ENCODE results near the gene SORCS2.

- TF ChIP-seq YY1 (IDR thresholded peaks at IDR 0.05; ENCODE audit: insufficient read depth, insufficient read length) (no peak), SUZ12 (IDR thresholded peaks at IDR 0.05; ENCODE audit: extremely low read depth, insufficient read depth, insufficient read length) (no peak), ZNF274 (IDR thresholded peaks at IDR 0.05; ENCODE audit: low read depth, low read length) (no peak)
These were observed 229.2 kb downstream of the SORCS2 start for GRCh38 chr4:7421356-7422150.
